ENCODE results near the gene FAAP100.
"Not testable (repeated sequence)": the region's sequence is repeated elsewhere in the genome, so short reads cannot be mapped to it uniquely, and the experiment has no call there.

The FAAP100 gene

GRCh38 chr17:81537343-81537855, 14.8 kb downstream of the FAAP100 start:
- peak; percentile 40 to 71 for DNase-seq

GRCh38 chr17:81536299-81537290, 15.6 kb downstream of the FAAP100 start:
- DNase-seq: no peak

- no peak for DNase-seq
These were observed 16.5 kb downstream of the FAAP100 start for GRCh38 chr17:81535480-81536298.

GRCh38 chr17:81535007-81535328, 17.2 kb downstream of the FAAP100 start:
- DNase-seq: no peak

GRCh38 chr17:81534157-81535006, 17.8 kb downstream of the FAAP100 start:
- no peak for DNase-seq

- DNase-seq: no peak
These were observed 18.6 kb downstream of the FAAP100 start for GRCh38 chr17:81533339-81534141.

GRCh38 chr17:81532490-81533287, 19.5 kb downstream of the FAAP100 start:
- no peak for DNase-seq

GRCh38 chr17:81531998-81532404, 20.2 kb downstream of the FAAP100 start:
- DNase-seq: not testable (repeated sequence)

GRCh38 chr17:81531013-81531412, 21.1 kb downstream of the FAAP100 start:
- DNase-seq: not testable (repeated sequence)

- no peak for DNase-seq
These were observed 22.7 kb downstream of the FAAP100 start for GRCh38 chr17:81529437-81529803.

GRCh38 chr17:81528651-81529436, 23.3 kb downstream of the FAAP100 start:
- peak in 1 of 2 experiments; percentile 5 for DNase-seq

- no peak for DNase-seq
These were observed 23.8 kb downstream of the FAAP100 start for GRCh38 chr17:81528384-81528650.

GRCh38 chr17:81527591-81528383, 24.4 kb downstream of the FAAP100 start, which contains the start of gene FSCN2:
Gene FSCN2 (plus strand): TSS chr17:81528377. CDS start chr17:81528532, 155 bp downstream.
- DNase-seq: no peak

GRCh38 chr17:81526662-81527571, 25.2 kb downstream of the FAAP100 start:
- DNase-seq: no peak

GRCh38 chr17:81524865-81525159, 27.3 kb downstream of the FAAP100 start:
- no peak for DNase-seq

- no peak for DNase-seq
These were observed 27.9 kb downstream of the FAAP100 start for GRCh38 chr17:81524039-81524864.

GRCh38 chr17:81523402-81524038, 28.6 kb downstream of the FAAP100 start:
- DNase-seq: no peak

Data from NCI-H187 (cell line).